Ascending aorta (tissue), 2 donors: ENCODE results near the gene AP5S1. TPM values are rescaled to one million over a fixed set of nuclear protein-coding genes. Genes with fewer than 3 reads are reported as not detected.

ENCODE experiments used
- DNase-seq, 2 donors: peaks; one replicate each; pipeline ENCODE4 v3.0.0-alpha.2; 2019; ENCODE audit warnings: low spot score in 2 of 2
- H3K27ac ChIP-seq, 2 donors: fragments of 200-600 bp; sonication (generic); one replicate each; pipeline ENCODE4 v1.5.1; 2016 to 2017; ENCODE audit warnings: mild to moderate bottlenecking in 1 of 2
- H3K27me3 ChIP-seq: fragments of 200-600 bp; sonication (generic); one replicate; pipeline ENCODE4 v1.5.1; 2017
- H3K36me3 ChIP-seq, 2 donors: fragments of 200-600 bp; sonication (generic); one replicate each; pipeline ENCODE4 v1.5.1; 2016
- H3K4me1 ChIP-seq, 2 donors: fragments of 200-600 bp; sonication (generic); one replicate each; pipeline ENCODE4 v1.5.1; 2016 to 2017; ENCODE audit warnings: mild to moderate bottlenecking in 1 of 2
- H3K4me3 ChIP-seq, 2 donors: fragments of 200-600 bp; sonication (generic); one replicate each; pipeline ENCODE4 v1.5.1; 2016 to 2017; ENCODE audit warnings: mild to moderate bottlenecking in 1 of 2
- H3K9me3 ChIP-seq, 2 donors: fragments of 200-600 bp; sonication (generic); one replicate each; pipeline ENCODE4 v1.5.1; 2016
- intact Hi-C: fragments of 100-400 bp; cut with DNase I; formaldehyde crosslinking; loops from one replicate; pipeline ENCODE4 v1.15.1; 2023
- total RNA-seq: library from RNA; depleted of rRNA; stranded (reverse); fragments of >200 nt; gene quantifications from one replicate; pipeline ENCODE4 v1.1.0, GENCODE V29; 2016
- TF ChIP-seq, protein P1 (sequence below), 3 experiments: fragments of 200-600 bp in 2 of 3; fragments of 450-650 bp in 1 of 3; sonication (generic) in 2 of 3; IDR thresholded peaks; one replicate each; pipeline ENCODE4 v1.5.1; 2016 to 2019; ENCODE audit warnings: antibody characterized with exemption in 3 of 3, mild to moderate bottlenecking in 1 of 3, moderate library complexity in 1 of 3

The AP5S1 gene
- total RNA-seq, 1 donor from 2014 or later, result 38.5 TPM

DNA sequence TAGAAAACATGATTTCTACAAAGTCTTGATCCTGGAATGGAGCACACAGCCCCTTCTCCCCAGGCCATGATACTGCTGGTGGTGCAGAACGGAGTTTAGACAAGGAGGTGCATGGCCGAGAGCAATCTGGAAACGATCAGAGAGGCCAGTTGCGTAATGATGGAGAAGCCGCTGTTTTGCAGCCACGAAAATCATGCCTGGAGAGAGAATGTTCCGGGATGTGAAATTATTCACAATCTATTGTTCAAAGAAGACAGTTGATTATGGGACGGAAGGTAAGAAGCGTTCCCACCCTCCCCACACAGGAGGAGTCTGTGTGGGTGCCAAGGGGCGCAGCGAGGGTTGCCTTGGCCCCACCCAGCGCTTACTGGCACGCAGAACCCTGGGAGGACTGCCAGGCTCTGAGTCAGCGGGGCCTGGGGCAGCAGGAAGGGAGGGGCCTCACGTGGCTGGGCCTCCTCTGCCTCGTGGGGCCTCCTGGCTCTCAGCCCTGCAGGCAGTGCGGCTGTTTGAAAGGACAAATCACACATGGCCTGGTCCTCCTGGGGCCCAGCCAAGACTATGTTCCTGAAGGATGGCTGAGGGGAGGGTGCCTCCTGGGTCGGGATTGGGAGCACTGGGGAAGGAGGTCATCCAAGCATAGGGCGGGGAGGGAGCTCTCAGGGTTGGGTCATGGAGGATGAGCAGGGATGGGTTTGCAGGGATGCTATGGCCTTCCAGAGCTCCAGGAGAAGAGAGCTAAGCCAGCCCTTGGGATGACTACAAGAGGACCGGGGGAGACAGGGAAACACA is 8.7 kb upstream of the AP5S1 start:
- intact Hi-C loops, result loop anchor here (1.0 to 5.0 kb wide), 2 partner anchors 9 to 261 kb away; partner anchors contain the start of gene AP5S1

DNA sequence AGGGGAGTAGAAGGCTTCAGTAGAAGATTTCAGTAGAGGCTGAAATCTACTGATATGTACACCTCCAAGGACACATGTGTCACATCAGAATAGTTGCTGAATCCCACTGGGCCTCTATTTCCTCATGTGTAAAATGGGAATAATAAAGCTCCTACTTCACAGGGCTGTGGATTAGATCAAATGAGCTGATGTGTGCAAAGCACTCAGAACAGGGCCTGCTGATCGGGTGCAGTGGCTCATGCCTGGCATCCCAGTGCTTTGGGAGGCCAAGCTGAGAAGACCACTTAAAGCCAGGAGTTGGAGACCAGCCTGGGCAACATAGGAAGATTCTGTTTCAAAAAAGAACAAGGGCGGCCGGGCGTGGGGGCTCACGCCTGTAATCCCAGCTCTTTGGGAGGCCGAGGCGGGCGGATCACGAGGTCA is 8.1 kb upstream of the AP5S1 start:
- Histone ChIP-seq H3K4me1 (peaks cover 17 to 31% of the 10 kb centered on the region in 2 donors), H3K4me3 (no peak overlapping the region)

More for the DNA sequence above, 8.7 kb upstream of the AP5S1 start:
- peak; percentile 95 to 99 for DNase-seq
- H3K36me3 ChIP-seq, result no peaks in the 10 kb centered on the region
- H3K9me3 ChIP-seq, result no peaks in the 10 kb centered on the region
- peaks cover 23 to 37% of the 10 kb centered on the region in 2 donors for H3K4me1 ChIP-seq
- no peaks in the 10 kb centered on the region for H3K27me3 ChIP-seq
- peak overlapping the region; percentile 44 to 59 for H3K4me3 ChIP-seq
- TF ChIP-seq, protein P1, sequence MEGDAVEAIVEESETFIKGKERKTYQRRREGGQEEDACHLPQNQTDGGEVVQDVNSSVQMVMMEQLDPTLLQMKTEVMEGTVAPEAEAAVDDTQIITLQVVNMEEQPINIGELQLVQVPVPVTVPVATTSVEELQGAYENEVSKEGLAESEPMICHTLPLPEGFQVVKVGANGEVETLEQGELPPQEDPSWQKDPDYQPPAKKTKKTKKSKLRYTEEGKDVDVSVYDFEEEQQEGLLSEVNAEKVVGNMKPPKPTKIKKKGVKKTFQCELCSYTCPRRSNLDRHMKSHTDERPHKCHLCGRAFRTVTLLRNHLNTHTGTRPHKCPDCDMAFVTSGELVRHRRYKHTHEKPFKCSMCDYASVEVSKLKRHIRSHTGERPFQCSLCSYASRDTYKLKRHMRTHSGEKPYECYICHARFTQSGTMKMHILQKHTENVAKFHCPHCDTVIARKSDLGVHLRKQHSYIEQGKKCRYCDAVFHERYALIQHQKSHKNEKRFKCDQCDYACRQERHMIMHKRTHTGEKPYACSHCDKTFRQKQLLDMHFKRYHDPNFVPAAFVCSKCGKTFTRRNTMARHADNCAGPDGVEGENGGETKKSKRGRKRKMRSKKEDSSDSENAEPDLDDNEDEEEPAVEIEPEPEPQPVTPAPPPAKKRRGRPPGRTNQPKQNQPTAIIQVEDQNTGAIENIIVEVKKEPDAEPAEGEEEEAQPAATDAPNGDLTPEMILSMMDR (IDR thresholded peaks at IDR 0.05), result no peak
- peak overlapping the region; percentile 83 to 88 for H3K27ac ChIP-seq

DNA sequence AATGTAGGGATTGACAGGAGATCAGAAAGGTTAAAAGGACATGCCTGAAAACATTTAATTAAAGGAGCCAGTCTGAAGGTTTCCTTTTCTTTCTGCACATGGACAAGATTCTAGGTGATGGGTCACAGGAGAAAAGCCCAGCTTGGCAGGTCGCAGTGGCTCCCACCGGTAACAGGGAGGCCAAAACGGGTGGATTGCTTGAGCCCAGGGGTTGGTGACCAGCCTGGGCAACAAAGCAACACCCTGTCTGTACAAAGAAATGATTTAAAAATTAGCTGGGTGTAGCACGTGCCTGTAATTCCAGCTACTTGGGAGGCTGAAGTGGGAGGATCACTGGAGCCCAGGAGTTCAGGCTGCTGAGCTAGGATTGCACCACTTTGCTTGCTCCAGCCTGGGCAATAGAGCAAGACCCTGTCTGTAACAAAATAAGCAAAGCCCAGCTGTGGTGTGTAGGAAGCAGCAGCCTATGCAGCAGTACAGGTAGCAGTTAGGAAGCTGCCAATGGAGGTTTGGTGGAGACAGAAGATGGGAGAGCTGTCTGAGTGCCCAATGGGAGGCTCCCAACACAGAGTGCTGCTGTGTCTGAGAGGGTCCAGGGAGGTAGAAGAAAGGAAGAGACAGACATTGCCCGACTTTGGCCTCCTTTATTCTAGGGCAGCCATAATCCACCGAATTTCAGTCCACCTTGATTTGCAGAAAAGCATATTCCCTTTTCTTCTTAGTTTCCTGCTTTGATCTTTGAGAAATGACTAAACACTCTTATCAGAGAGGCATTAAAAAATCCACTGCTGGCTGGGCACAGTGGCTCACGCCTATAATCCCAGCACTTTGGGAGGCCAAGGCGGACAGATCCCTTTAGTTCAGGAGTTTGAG is 7.1 kb upstream of the AP5S1 start:
- H3K4me3 ChIP-seq, result no peak overlapping the region
- no peaks in the 10 kb centered on the region for H3K27me3 ChIP-seq
- peak overlapping the region; percentile 83 to 88 for H3K27ac ChIP-seq
- H3K9me3 ChIP-seq, result no peaks in the 10 kb centered on the region
- no peaks in the 10 kb centered on the region for H3K36me3 ChIP-seq
- H3K4me1 ChIP-seq, result peaks cover 9 to 21% of the 10 kb centered on the region in 2 donors
- no peak for DNase-seq
- TF ChIP-seq, protein P1 (IDR thresholded peaks at IDR 0.05), result no peak
- intact Hi-C loops, result loop anchor here (5.0 kb wide), 1 partner anchor 259 kb away; no protein-coding TSS in a partner anchor

More for the DNA sequence above, 8.1 kb upstream of the AP5S1 start:
- no peaks in the 10 kb centered on the region for H3K36me3 ChIP-seq
- DNase-seq, result no peak
- H3K27me3 ChIP-seq, result no peaks in the 10 kb centered on the region
- H3K9me3 ChIP-seq, result no peaks in the 10 kb centered on the region
- peak overlapping the region; percentile 83 to 88 for H3K27ac ChIP-seq
- intact Hi-C loops, result loop anchor here (5.0 kb wide), 1 partner anchor 260 kb away; no protein-coding TSS in a partner anchor
- TF ChIP-seq, protein P1 (IDR thresholded peaks at IDR 0.05), result no peak

DNA sequence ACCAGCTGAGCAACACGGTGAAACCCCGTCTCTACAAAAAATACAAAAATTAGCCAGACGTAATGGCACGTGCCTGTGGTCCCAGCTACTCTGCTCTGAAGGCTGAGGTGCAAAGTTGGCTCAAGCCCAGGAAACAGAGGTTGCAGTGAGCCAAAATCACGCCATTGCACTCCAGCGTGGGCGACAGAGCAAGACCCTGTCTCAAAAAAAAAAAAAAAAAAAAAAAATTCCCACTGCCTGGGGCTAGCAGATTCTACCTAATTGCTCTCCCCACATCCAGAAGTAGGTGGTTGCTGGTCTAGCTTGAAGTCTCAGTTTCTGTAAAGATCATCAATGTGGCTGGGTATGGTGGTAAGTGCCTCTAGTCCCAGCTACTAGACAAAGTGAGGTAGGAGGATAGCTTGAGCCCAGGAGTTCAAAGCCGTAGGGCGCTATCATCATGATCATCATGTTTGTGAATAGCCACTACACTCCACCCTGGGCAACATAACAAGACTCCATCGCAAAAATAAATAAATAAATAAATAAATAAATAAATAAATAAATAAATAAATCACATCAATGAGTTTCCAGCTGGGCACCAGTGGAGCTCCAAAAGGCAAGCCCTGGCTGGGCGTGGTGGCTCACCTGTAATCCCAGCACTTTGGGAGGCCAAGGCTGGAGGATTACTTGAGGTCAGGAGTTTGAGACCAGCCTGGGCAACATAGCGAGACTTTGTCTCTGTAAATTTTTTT is 6.3 kb upstream of the AP5S1 start:
- no peak for DNase-seq
- Histone ChIP-seq H3K4me3 (no peak overlapping the region), H3K27ac (peak overlapping the region in 1 of 2 donors; percentile 88)

More for the DNA sequence above, 6.3 kb upstream of the AP5S1 start:
- H3K36me3 ChIP-seq, result no peaks in the 10 kb centered on the region
- TF ChIP-seq, protein P1 (IDR thresholded peaks at IDR 0.05), result no peak
- H3K4me1 ChIP-seq, result peaks cover 6 to 19% of the 10 kb centered on the region in 2 donors
- H3K9me3 ChIP-seq, result no peaks in the 10 kb centered on the region
- H3K27me3 ChIP-seq, result no peaks in the 10 kb centered on the region
- intact Hi-C loops, result loop anchor here (5.0 kb wide), 1 partner anchor 258 kb away; no protein-coding TSS in a partner anchor
